GM21381 (cell line): Measurements from ENCODE around the gene YPEL4.

Experiments used
- ATAC-seq: cut with Tn5 transposase; IDR thresholded peaks from one replicate; pipeline ENCODE4 v1.9.1; 2021; ENCODE audit warnings: mild to moderate bottlenecking, moderate library complexity; ENCODE audit not compliant: unreplicated experiment

YPEL4 gene

GRCh38 chr11:57596266-57596885 lies 53.3 kb downstream of the YPEL4 start:
- ATAC-seq: no peak
